Measurements from ENCODE around the gene SRCIN1. TPM values are rescaled to one million over a fixed set of nuclear protein-coding genes. Genes with fewer than 3 reads are reported as not detected.

The SRCIN1 gene
- total RNA-seq, 2 donors from 2014 or later = 2.4 to 4.8 TPM

DNA sequence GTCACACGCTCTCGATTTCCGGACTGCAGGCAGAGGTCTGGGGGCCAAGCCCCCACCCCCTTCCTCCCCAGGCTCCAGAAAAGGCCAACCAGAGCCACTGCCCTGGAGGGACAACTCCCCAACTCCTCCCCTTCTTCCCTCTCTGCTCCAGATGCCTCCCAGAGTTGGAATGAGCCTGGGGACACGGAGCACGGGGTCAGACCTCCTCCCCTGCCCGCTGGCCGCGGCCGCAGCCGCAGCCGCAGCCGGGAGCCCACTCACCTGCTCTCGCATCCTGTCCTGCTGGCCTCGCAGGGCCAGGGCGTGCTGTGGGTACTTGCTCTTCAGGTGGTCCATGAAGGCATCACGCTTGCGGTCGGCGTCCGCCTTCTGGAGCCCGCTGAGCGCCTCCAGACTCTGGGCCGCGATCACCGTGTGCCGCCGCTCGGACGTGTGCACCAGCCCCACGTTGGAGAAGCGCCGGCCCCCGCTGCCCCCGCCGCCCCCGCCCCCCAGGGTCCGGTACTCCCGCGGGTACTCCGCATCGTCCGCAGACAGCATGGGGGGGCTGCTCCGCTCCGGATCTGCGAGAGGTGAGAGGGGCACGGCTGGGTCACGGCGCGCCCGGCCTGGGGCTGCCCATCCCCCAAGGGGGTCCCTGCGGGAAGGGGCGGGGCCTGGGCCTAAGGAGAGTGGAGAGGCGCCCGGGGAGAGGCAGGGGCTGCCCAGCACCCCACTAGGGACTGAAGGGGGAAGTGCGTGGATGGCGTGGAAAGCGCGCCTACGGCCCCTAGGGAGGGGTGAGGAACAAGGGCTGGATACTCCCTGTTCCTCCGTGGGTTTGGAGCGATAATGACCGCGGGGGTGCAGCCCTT, 27.3 kb downstream of the SRCIN1 start:
- Histone ChIP-seq H3K4me1 (replicated peaks) (no peaks in the 10 kb centered on the region), H3K9me3 (no peaks in the 10 kb centered on the region), H3K27ac (no peak overlapping the region), H3K36me3 (no peaks in the 10 kb centered on the region), H3K27me3 (replicated peaks; ENCODE audit: insufficient read depth) (peaks cover 4% of the 10 kb centered on the region), H3K4me3 (no peak overlapping the region)
- intact Hi-C loops (cut with DNase I) = no loop called here
- 16% methylated on average over 59 of the region's 63 CpGs for WGBS
- TF ChIP-seq, protein P1, sequence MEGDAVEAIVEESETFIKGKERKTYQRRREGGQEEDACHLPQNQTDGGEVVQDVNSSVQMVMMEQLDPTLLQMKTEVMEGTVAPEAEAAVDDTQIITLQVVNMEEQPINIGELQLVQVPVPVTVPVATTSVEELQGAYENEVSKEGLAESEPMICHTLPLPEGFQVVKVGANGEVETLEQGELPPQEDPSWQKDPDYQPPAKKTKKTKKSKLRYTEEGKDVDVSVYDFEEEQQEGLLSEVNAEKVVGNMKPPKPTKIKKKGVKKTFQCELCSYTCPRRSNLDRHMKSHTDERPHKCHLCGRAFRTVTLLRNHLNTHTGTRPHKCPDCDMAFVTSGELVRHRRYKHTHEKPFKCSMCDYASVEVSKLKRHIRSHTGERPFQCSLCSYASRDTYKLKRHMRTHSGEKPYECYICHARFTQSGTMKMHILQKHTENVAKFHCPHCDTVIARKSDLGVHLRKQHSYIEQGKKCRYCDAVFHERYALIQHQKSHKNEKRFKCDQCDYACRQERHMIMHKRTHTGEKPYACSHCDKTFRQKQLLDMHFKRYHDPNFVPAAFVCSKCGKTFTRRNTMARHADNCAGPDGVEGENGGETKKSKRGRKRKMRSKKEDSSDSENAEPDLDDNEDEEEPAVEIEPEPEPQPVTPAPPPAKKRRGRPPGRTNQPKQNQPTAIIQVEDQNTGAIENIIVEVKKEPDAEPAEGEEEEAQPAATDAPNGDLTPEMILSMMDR (IDR thresholded peaks at IDR 0.05) = no peak
- TF ChIP-seq POLR2AphosphoS5 (IDR thresholded peaks at IDR 0.05) (no peak), POLR2A (IDR thresholded peaks at IDR 0.05) (no peak)
- DNase-seq (ENCODE audit: low spot score) = no peak

DNA sequence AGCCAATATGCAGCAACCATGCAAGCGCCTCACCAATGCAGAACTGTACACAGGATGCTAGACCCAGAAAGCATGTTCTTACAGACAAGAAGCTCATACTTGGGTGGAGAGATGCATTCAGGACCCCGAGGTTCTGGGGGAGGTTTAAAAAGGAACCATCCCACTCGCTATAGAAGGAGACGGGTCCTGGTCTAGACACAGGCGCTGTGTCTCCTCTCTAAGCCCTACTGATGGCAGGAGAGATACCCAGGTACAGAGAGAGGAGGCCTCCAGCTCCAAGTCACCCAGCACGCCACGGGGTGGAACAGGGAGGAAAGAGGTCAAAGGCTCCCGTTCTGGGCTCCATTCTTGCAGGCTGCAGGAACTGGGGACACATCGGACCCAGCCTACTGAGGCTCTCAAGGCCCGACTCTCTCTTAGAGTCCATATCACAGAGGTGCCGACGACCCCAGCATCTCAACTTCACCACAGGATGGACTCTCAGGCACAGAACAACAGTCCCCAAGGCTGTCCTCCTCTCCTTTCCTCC, 28.0 kb downstream of the SRCIN1 start:
- Histone ChIP-seq H3K9me3 (no peaks in the 10 kb centered on the region), H3K27me3 (replicated peaks; ENCODE audit: insufficient read depth) (peaks cover 4% of the 10 kb centered on the region), H3K36me3 (no peaks in the 10 kb centered on the region), H3K4me3 (no peak overlapping the region), H3K27ac (no peak overlapping the region), H3K4me1 (replicated peaks) (no peaks in the 10 kb centered on the region)
- WGBS = 58% methylated on average over 11 of the region's 12 CpGs
- TF ChIP-seq, protein P1 (IDR thresholded peaks at IDR 0.05) = no peak
- TF ChIP-seq POLR2AphosphoS5 (IDR thresholded peaks at IDR 0.05) = no peak
- DNase-seq (ENCODE audit: low spot score) = no peak
- intact Hi-C loops (cut with DNase I) = no loop called here

DNA sequence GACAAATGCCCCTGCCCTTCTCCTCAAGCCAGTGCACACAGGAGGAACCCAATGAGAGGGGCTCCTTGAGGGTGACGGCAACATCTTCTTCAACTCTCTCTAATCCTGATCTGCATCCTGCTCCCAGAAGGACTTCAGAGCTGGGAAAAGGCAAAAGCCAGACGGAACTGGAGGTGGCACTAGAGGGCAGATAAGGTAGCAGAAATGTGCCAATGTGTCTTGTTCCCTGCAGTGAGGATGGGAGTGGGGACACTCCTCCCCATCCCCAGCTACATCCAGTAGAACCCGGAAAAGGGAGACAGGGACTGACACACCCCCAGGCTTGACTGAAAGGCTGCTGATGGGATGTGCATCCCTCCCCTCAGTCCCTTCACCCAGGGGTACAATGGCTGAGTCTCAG, 28.5 kb downstream of the SRCIN1 start:
- H3K36me3 ChIP-seq = no peaks in the 10 kb centered on the region
- intact Hi-C loops (cut with DNase I) = no loop called here
- 83% methylated on average over 3 of the region's 3 CpGs for WGBS
- no peak for DNase-seq (ENCODE audit: low spot score)
- H3K27me3 ChIP-seq (replicated peaks; ENCODE audit: insufficient read depth) = peaks cover 4% of the 10 kb centered on the region
- TF ChIP-seq, protein P1 (IDR thresholded peaks at IDR 0.05) = no peak
- TF ChIP-seq POLR2AphosphoS5 (IDR thresholded peaks at IDR 0.05) (no peak), POLR2A (IDR thresholded peaks at IDR 0.05) (no peak)
- no peak overlapping the region for H3K27ac ChIP-seq
- H3K4me1 ChIP-seq (replicated peaks) = no peaks in the 10 kb centered on the region
- no peak overlapping the region for H3K4me3 ChIP-seq
- no peaks in the 10 kb centered on the region for H3K9me3 ChIP-seq

DNA sequence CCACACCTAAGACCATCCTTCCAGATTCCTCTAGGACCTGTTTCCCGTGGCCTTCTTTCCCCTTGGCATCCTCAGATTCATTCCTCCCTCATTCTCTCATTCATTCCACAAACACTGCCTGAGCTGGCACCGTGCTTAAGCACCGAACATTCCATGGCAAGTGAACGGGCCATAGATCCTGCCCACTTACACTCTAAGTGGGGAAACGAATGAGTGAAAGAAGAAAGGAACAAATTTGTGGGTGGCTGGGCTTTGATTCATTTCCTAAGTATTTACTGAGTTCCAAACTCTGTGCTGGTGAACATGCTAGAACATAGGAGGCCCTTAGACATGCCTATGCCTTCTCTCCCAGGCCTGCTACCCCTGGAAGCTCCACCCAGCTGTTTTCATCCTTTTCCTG, 30.0 kb downstream of the SRCIN1 start:
- H3K27ac ChIP-seq = no peak overlapping the region
- no peaks in the 10 kb centered on the region for H3K9me3 ChIP-seq
- 50% methylated on average over 5 of the region's 5 CpGs for WGBS
- no peaks in the 10 kb centered on the region for H3K4me1 ChIP-seq (replicated peaks)
- H3K4me3 ChIP-seq = no peak overlapping the region
- peaks cover 4% of the 10 kb centered on the region for H3K27me3 ChIP-seq (replicated peaks; ENCODE audit: insufficient read depth)
- TF ChIP-seq, protein P1 (IDR thresholded peaks at IDR 0.05) = no peak
- no peak for TF ChIP-seq POLR2AphosphoS5 (IDR thresholded peaks at IDR 0.05)
- no peak for TF ChIP-seq POLR2A (IDR thresholded peaks at IDR 0.05)
- H3K36me3 ChIP-seq = no peaks in the 10 kb centered on the region
- DNase-seq (ENCODE audit: low spot score) = no peak
- intact Hi-C loops (cut with DNase I) = no loop called here

DNA sequence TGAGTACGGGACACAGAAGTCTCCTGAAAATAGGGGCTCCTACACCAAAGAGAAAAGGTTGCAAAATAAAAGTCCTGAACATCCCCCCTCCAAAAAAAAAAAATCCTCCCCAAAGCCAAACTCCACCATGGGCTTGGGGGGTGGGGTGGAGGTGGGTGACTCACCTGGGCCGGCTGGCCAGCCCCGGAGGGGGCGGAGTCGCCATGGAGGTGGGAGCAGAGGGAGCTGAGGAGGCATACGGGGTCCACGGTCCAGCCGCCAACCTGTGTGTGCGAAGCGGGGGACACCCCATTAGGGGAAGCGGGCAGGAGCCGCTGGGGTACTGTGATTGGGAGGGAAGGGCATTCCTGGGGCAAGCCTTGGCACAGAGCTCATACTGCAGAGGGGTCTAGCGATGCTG, 31.0 kb downstream of the SRCIN1 start:
- 75% methylated on average over 13 of the region's 13 CpGs for WGBS

More for the DNA sequence above, 31.0 kb downstream of the SRCIN1 start:
- H3K27me3 ChIP-seq (replicated peaks; ENCODE audit: insufficient read depth) = no peaks in the 10 kb centered on the region
- TF ChIP-seq, protein P1 (IDR thresholded peaks at IDR 0.05) = no peak
- TF ChIP-seq POLR2A (IDR thresholded peaks at IDR 0.05) (no peak), POLR2AphosphoS5 (IDR thresholded peaks at IDR 0.05) (no peak)
- H3K36me3 ChIP-seq = no peaks in the 10 kb centered on the region
- H3K27ac ChIP-seq = no peak overlapping the region
- intact Hi-C loops (cut with DNase I) = no loop called here
- no peaks in the 10 kb centered on the region for H3K4me1 ChIP-seq (replicated peaks)
- no peaks in the 10 kb centered on the region for H3K9me3 ChIP-seq
- no peak for DNase-seq (ENCODE audit: low spot score)
- H3K4me3 ChIP-seq = no peak overlapping the region
